HUES6 (cell line): Measurements from ENCODE around the gene MTG2.

Experiments used
- H3K27ac ChIP-seq: 2 replicates; pipeline ENCODE4 v1.7.0; 2013; ENCODE audit warnings: low read depth, mild to moderate bottlenecking, low read length, inconsistent platforms
- H3K27me3 ChIP-seq: 2 replicates; pipeline ENCODE4 v1.6.1; 2013; ENCODE audit warnings: low read length; ENCODE audit not compliant: control insufficient read depth, insufficient read depth
- H3K36me3 ChIP-seq: 2 replicates; pipeline ENCODE4 v1.6.1; 2013; ENCODE audit warnings: low read length; ENCODE audit not compliant: control insufficient read depth, insufficient read depth
- H3K4me1 ChIP-seq: 2 replicates; pipeline ENCODE4 v1.6.1; 2013; ENCODE audit warnings: low read length; ENCODE audit not compliant: control insufficient read depth, insufficient read depth
- H3K4me3 ChIP-seq: 2 replicates; pipeline ENCODE4 v1.5.1; 2013; ENCODE audit warnings: low read depth, low read length
- H3K9ac ChIP-seq: one replicate; pipeline ENCODE4 v1.6.1; 2013; ENCODE audit warnings: mild to moderate bottlenecking, low read length
- H3K9me3 ChIP-seq: 2 replicates; pipeline ENCODE4 v1.6.1; 2013; ENCODE audit warnings: low read depth, low read length; ENCODE audit not compliant: control insufficient read depth, insufficient read depth

MTG2 gene

DNA sequence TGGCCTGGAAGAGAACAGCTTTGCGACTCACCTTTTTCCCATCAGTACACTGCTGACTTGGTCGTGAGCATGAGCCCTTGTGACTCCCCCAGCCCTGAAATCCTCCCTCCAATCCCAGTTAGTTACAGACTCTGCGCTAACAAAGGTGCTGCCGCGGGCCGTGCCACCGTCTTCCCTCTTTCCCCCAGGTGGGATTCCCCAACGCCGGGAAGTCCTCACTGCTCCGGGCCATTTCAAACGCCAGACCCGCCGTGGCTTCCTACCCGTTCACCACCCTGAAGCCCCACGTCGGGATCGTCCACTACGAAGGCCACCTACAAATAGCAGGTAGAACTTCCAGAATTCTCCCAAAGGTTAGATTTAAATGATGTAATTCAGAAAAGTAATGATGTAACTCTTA lies 16.1 kb downstream of the MTG2 start:
- Histone ChIP-seq H3K4me3 (no peak overlapping the region), H3K27ac (no peak overlapping the region), H3K27me3 (no peaks in the 10 kb centered on the region), H3K9ac (no peak overlapping the region), H3K4me1 (no peaks in the 10 kb centered on the region), H3K9me3 (no peaks in the 10 kb centered on the region), H3K36me3 (peaks cover 63% of the 10 kb centered on the region)

GRCh38 chr20:62200491-62201172 lies 17.8 kb downstream of the MTG2 start:
- H3K4me3 ChIP-seq, result no peak overlapping the region

GRCh38 chr20:62201173-62202082 lies 18.6 kb downstream of the MTG2 start:
- Histone ChIP-seq H3K27me3 (no peaks in the 10 kb centered on the region), H3K36me3 (peaks cover 53% of the 10 kb centered on the region), H3K4me1 (no peaks in the 10 kb centered on the region), H3K9ac (peak overlapping the region; percentile 24), H3K27ac (no peak overlapping the region), H3K4me3 (no peak overlapping the region), H3K9me3 (no peaks in the 10 kb centered on the region)

More at GRCh38 chr20:62200491-62201172, 17.8 kb downstream of the MTG2 start:
- H3K4me1 ChIP-seq, result no peaks in the 10 kb centered on the region
- H3K9me3 ChIP-seq, result no peaks in the 10 kb centered on the region
- H3K27me3 ChIP-seq, result no peaks in the 10 kb centered on the region
- H3K27ac ChIP-seq, result no peak overlapping the region
- peaks cover 61% of the 10 kb centered on the region for H3K36me3 ChIP-seq
- H3K9ac ChIP-seq, result no peak overlapping the region

- Histone ChIP-seq H3K27me3 (no peaks in the 10 kb centered on the region), H3K36me3 (peaks cover 52% of the 10 kb centered on the region), H3K4me3 (no peak overlapping the region), H3K9me3 (no peaks in the 10 kb centered on the region), H3K9ac (no peak overlapping the region), H3K27ac (no peak overlapping the region), H3K4me1 (no peaks in the 10 kb centered on the region)
Measured at GRCh38 chr20:62202083-62202395, 19.2 kb downstream of the MTG2 start.

GRCh38 chr20:62202676-62203377 lies 20.0 kb downstream of the MTG2 start:
- Histone ChIP-seq H3K27ac (no peak overlapping the region), H3K36me3 (peaks cover 47% of the 10 kb centered on the region), H3K4me1 (no peaks in the 10 kb centered on the region), H3K9me3 (no peaks in the 10 kb centered on the region), H3K27me3 (no peaks in the 10 kb centered on the region), H3K4me3 (no peak overlapping the region), H3K9ac (no peak overlapping the region)

- Histone ChIP-seq H3K4me3 (no peak overlapping the region), H3K9me3 (no peaks in the 10 kb centered on the region), H3K27me3 (no peaks in the 10 kb centered on the region), H3K9ac (no peak overlapping the region), H3K27ac (no peak overlapping the region), H3K36me3 (peaks cover 40% of the 10 kb centered on the region), H3K4me1 (no peaks in the 10 kb centered on the region)
Measured at GRCh38 chr20:62203378-62204030, 20.7 kb downstream of the MTG2 start.

GRCh38 chr20:62205618-62206387 lies 23.0 kb downstream of the MTG2 start:
- Histone ChIP-seq H3K27ac (no peak overlapping the region), H3K9me3 (no peaks in the 10 kb centered on the region)

DNA sequence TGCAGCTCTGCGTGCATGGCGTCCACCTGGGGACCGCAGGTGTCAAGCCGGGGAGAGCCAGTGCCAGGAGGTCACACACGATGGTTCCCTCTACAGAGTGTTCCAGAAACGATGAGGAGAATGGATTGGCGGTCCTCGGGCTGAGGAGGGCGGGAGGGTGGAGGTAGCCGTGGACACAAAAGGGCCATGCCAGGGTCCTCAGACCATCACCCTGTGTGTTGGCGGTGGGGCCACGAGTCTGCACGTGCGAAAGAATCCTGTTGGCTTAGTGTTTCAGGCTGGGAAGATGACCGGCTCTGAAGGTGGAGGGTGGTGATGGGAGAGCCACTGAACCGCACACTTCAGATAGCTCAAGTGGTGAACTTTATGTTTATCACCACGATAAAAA lies 23.6 kb downstream of the MTG2 start:
- Histone ChIP-seq H3K4me3 (no peak overlapping the region), H3K27ac (no peak overlapping the region), H3K27me3 (no peaks in the 10 kb centered on the region; the same call in 1 of the 2 replicates), H3K9me3 (no peaks in the 10 kb centered on the region), H3K4me1 (no peaks in the 10 kb centered on the region; the same call in 1 of the 2 replicates), H3K9ac (no peak overlapping the region), H3K36me3 (peaks cover 16% of the 10 kb centered on the region)

More at GRCh38 chr20:62205618-62206387, 23.0 kb downstream of the MTG2 start:
- H3K9ac ChIP-seq, result no peak overlapping the region
- H3K4me1 ChIP-seq, result no peaks in the 10 kb centered on the region; the same call in 1 of the 2 replicates
- H3K36me3 ChIP-seq, result peaks cover 21% of the 10 kb centered on the region
- no peaks in the 10 kb centered on the region; the same call in 1 of the 2 replicates for H3K27me3 ChIP-seq
- no peak overlapping the region for H3K4me3 ChIP-seq

DNA sequence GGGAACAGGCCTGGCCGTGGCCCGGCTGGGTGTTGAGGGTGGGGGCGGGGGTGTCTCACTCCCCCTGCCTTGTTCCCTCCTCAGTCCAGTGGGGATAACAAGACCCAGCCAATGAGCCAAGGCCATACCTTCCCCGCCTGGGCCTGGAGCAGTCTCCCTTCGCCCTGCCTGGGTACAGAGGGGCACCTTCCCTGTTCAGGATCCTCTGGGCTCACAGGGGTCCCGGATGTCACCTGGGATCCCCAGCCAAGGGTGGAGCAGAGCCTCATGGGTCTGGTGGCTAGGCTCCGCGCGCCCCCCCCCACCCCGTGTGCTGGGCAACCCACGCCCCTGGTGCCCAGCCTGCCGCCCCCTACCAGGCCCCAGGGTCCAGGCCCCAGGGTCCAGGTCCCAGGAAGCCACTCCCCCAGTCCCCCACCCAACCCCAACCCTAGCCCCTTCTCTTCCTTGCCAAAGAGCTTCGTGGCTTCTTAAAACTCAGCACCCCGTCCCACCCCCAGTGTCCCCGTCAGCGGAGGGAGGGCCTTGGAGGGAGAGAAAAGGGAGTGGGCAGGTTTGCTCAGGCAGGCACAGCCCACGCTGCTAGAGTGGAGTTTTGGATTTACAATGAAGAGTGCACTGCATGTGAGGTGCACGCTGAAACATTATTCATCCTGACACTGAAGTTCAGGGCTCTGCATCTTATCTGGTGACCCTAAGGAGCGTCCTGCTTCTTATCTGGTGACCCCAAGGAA lies 25.4 kb downstream of the MTG2 start:
- no peaks in the 10 kb centered on the region; the same call in 1 of the 2 replicates for H3K4me1 ChIP-seq
- peaks cover 3% of the 10 kb centered on the region; the same call in 1 of the 2 replicates for H3K27me3 ChIP-seq
- peaks cover 1% of the 10 kb centered on the region; the same call in 1 of the 2 replicates for H3K36me3 ChIP-seq
- H3K9ac ChIP-seq, result no peak overlapping the region
- no peak overlapping the region for H3K4me3 ChIP-seq
- no peaks in the 10 kb centered on the region for H3K9me3 ChIP-seq
- H3K27ac ChIP-seq, result no peak overlapping the region
